Small intestine (tissue), 7 donors: ENCODE results near the gene FGF3. TPM values are rescaled to one million over a fixed set of nuclear protein-coding genes. Genes with fewer than 3 reads are reported as not detected.

Experiments
- DNase-seq, 2 donors: peaks; one replicate each; pipeline versions ENCODE4 v3.0.0 to v3.0.0-alpha.2; 2013
- FAIRE-seq: peaks from 2 replicates; lab custom pipeline; 2012; peaks lifted over from hg19 to GRCh38; lab: Jason Lieb, UNC
- H3K27ac ChIP-seq, 3 donors: one replicate each; pipeline ENCODE4 v1.5.1; 2013; ENCODE audit warnings: low read length in 2 of 3, mild to moderate bottlenecking in 2 of 3, control low read depth in 1 of 3, inconsistent platforms in 1 of 3, low read depth in 1 of 3, moderate library complexity in 1 of 3
- H3K27me3 ChIP-seq, 3 donors: one replicate each; pipeline ENCODE4 v1.6.1; 2013; ENCODE audit warnings: low read length in 3 of 3, inconsistent platforms in 1 of 3; ENCODE audit not compliant: control insufficient read depth in 3 of 3, insufficient read depth in 3 of 3
- H3K36me3 ChIP-seq, 3 donors: one replicate each; pipeline ENCODE4 v1.6.1; 2013; ENCODE audit warnings: low read length in 3 of 3, inconsistent platforms in 1 of 3, low read depth in 1 of 3, mild to moderate bottlenecking in 1 of 3, moderate library complexity in 1 of 3; ENCODE audit not compliant: control insufficient read depth in 3 of 3, insufficient read depth in 2 of 3
- H3K4me1 ChIP-seq, 3 donors: one replicate each; pipeline ENCODE4 v1.6.1; 2013; ENCODE audit warnings: low read length in 2 of 3, inconsistent platforms in 1 of 3, low read depth in 1 of 3, mild to moderate bottlenecking in 1 of 3, moderate library complexity in 1 of 3; ENCODE audit not compliant: control insufficient read depth in 3 of 3, insufficient read depth in 2 of 3
- H3K4me3 ChIP-seq, 3 donors: one replicate each; pipeline ENCODE4 v1.5.1; 2013; ENCODE audit warnings: low read length in 3 of 3, control low read depth in 1 of 3, inconsistent platforms in 1 of 3, low read depth in 1 of 3, mild to moderate bottlenecking in 1 of 3, moderate library complexity in 1 of 3
- H3K9me3 ChIP-seq, 2 donors: one replicate each; pipeline ENCODE4 v1.6.1; 2013; ENCODE audit warnings: low read depth in 1 of 2, low read length in 1 of 2; ENCODE audit not compliant: control insufficient read depth in 2 of 2, insufficient read depth in 1 of 2
- WGBS, 3 donors: extraction: QIAGEN DNeasy Blood & Tissue Kit; methylation state at CpG; one replicate each; pipeline ENCODE4 v1.1.7; 2013; 5-methylcytosine and 5-hydroxymethylcytosine counted together
- polyA plus RNA-seq, 4 donors: library from polyadenylated mRNA; stranded (reverse) in 3 of 4; unstranded in 1 of 4; fragments of 200-250 nt in 3 of 4; fragments of 120-200 nt in 1 of 4; gene quantifications; one replicate each; pipeline versions ENCODE4 v1.2.1 to v1.2.3, GENCODE V29; 2013
- donor health status: healthy with polysubstance abuse.
- donor health status: control.
- donor health status: control.
- donor health status: Bipolar disorder and iron deficiency.
- donor health status: healthy.

Gene FGF3
- polyA plus RNA-seq, 4 donors = not detected

GRCh38 chr11:69810289-69811118 is 8.7 kb downstream of the FGF3 start:
- FAIRE-seq (no peak), DNase-seq (no peak)
- no peaks in the 10 kb centered on the region for H3K4me1 ChIP-seq
- 91 to 94% (median 91%) methylated on average over 39 of the region's 39 CpGs for WGBS, 3 donors
- no peak overlapping the region for H3K27ac ChIP-seq
- H3K9me3 ChIP-seq = no peaks in the 10 kb centered on the region
- H3K27me3 ChIP-seq = peaks cover 0 to 27% (median 2%) of the 10 kb centered on the region in 3 donors
- no peaks in the 10 kb centered on the region for H3K36me3 ChIP-seq
- no peak overlapping the region for H3K4me3 ChIP-seq

DNA sequence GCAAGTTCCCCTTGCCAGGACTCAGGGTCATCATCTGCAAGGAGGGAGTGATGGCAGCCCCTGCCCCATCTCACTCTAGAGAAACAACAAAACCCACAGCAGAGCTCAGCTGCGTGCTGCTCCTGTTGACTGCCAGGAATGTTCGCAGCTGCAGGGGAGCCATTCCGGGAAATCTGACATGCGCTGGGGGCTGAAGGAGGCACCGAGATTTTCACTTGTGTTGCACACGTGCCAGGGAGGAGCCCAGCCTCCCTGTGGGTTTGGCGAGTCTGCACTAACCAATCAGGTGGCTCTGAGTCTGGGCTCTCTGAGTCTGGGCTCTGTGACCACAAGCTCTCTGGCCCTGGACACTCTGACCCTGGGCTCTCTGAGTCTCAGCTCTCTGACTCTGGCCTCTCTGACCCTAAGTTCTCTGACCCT is 10.5 kb downstream of the FGF3 start:
- FAIRE-seq (no peak), DNase-seq (no peak)
- Histone ChIP-seq H3K27ac (no peak overlapping the region), H3K27me3 (peaks cover 0 to 11% (median 0%) of the 10 kb centered on the region in 3 donors), H3K36me3 (no peaks in the 10 kb centered on the region), H3K4me1 (no peaks in the 10 kb centered on the region), H3K4me3 (no peak overlapping the region), H3K9me3 (no peaks in the 10 kb centered on the region)
- WGBS, 3 donors = 31 to 58% (median 37%) methylated on average over 7 of the region's 7 CpGs

DNA sequence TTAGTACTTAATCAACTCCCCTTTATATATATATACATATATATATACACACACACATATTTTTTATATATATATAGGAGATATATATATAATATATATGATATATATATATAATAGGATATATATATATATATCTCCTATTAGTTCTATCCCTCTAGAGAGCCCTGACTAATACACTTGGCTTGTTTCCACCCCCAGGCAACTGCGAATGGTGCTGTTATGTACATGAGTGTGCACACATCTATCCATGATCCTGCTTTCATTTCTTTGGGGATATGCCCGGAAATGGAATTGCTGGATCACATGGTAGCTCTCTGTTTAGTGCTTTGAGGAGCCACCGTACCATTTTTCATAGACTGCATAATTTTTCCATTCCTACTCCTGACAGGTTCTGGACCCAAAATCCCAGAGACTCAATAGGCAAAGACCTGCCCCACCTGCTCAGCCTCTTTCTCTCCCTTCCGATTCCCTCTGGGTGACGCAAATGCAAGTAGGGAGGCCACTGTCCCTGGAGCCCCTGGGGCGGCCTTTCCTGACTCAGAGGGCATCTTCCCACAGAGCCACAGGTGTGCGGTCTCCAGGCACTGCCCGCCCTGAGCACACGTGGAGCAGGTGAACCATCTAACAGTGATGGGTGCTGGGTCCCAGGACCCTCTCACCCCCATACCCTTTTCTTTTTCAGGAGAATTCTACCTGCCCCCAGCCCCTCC is 12.0 kb downstream of the FGF3 start:
- DNase-seq (no peak), FAIRE-seq (no peak)
- no peaks in the 10 kb centered on the region for H3K36me3 ChIP-seq
- no peaks in the 10 kb centered on the region for H3K9me3 ChIP-seq
- H3K4me3 ChIP-seq = no peak overlapping the region
- H3K27me3 ChIP-seq = peaks cover 0 to 15% (median 0%) of the 10 kb centered on the region in 3 donors
- no peak overlapping the region for H3K27ac ChIP-seq
- WGBS, 3 donors = 86 to 90% (median 90%) methylated on average over 9 of the region's 9 CpGs
- no peaks in the 10 kb centered on the region for H3K4me1 ChIP-seq

- Histone ChIP-seq H3K9me3 (peaks cover 0 to 1% of the 10 kb centered on the region in 2 donors), H3K27ac (no peak overlapping the region), H3K36me3 (no peaks in the 10 kb centered on the region), H3K4me3 (no peak overlapping the region), H3K4me1 (no peaks in the 10 kb centered on the region), H3K27me3 (peaks cover 0 to 14% (median 0%) of the 10 kb centered on the region in 3 donors)
- no peak for FAIRE-seq
- WGBS, 3 donors = 77% methylated on average over 19 of the region's 19 CpGs
- DNase-seq = no peak
Observed at GRCh38 chr11:69804769-69805508, 14.3 kb downstream of the FGF3 start.

- DNase-seq (no peak), FAIRE-seq (no peak)
- no peak overlapping the region for H3K27ac ChIP-seq
- H3K4me1 ChIP-seq = no peaks in the 10 kb centered on the region
- H3K4me3 ChIP-seq = no peak overlapping the region
- no peaks in the 10 kb centered on the region for H3K36me3 ChIP-seq
- peaks cover 0 to 8% (median 0%) of the 10 kb centered on the region in 3 donors for H3K27me3 ChIP-seq
- H3K9me3 ChIP-seq = peaks cover 0 to 6% of the 10 kb centered on the region in 2 donors
Observed at GRCh38 chr11:69803604-69804218, 15.5 kb downstream of the FGF3 start.

DNA sequence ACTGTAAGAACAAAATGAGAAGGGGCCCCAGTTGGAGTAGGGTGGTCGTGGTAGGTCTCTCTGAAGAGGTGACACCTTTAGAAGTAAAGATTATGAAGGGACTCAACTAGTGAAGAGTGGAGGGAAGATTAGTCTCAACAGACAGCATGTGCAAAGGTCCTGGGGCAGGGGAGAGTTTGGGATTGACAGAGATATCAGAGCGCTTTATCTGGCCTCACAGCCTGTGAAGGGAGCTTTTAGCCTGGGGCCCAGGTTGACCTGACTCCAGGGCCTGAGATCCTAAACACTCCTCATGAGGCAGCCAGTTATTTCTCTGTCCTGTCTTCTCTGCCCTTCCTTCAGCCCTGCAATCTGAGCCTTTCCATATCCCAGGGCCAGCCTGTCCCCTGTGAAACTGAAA is 16.2 kb downstream of the FGF3 start:
- Histone ChIP-seq H3K4me3 (no peak overlapping the region), H3K27me3 (peaks cover 0 to 4% (median 0%) of the 10 kb centered on the region in 3 donors), H3K9me3 (peaks cover 0 to 6% of the 10 kb centered on the region in 2 donors), H3K27ac (no peak overlapping the region), H3K4me1 (no peaks in the 10 kb centered on the region), H3K36me3 (no peaks in the 10 kb centered on the region)
- WGBS, 3 donors = 69 to 85% (median 78%) methylated on average over 2 of the region's 2 CpGs
- FAIRE-seq (no peak), DNase-seq (no peak)

GRCh38 chr11:69802590-69802989 is 16.6 kb downstream of the FGF3 start:
- peaks cover 0 to 6% of the 10 kb centered on the region in 2 donors for H3K9me3 ChIP-seq
- H3K4me1 ChIP-seq = no peaks in the 10 kb centered on the region
- H3K4me3 ChIP-seq = no peak overlapping the region
- WGBS, 3 donors = 35 to 70% (median 50%) methylated on average over 1 of the region's 1 CpG
- peaks cover 0 to 4% (median 0%) of the 10 kb centered on the region in 3 donors for H3K27me3 ChIP-seq
- FAIRE-seq (no peak), DNase-seq (no peak)
- H3K36me3 ChIP-seq = no peaks in the 10 kb centered on the region
- no peak overlapping the region for H3K27ac ChIP-seq
